ENCODE measurements around the gene PRKAB1. TPM values are rescaled to one million over a fixed set of nuclear protein-coding genes. Genes with fewer than 3 reads are reported as not detected.
"Not testable (repeated sequence)": the region's sequence is repeated elsewhere in the genome, so short reads cannot be mapped to it uniquely, and the experiment has no call there.

Gene PRKAB1
- total RNA-seq, 1 donor from 2014 or later, result 68.3 TPM

DNA sequence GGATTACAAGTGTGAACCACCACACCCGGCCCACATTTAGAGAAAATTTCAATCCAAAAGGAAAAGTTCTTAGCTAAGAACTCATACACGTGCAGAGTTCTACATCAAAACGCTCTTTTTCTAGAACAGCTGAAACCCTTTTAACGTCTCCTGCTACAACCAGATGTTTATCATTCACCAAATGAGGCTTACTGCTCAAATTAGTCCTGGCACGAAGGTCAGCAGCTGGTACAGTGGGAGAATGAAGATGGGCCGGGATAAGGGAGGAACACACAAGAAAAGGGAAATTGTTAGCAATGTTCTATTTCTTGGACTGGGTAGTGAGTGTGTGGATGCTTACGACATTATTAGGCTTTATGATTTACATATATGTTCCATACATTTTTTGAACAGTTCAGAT is 37.2 kb downstream of the PRKAB1 start:
- Histone ChIP-seq H3K27ac (no peak overlapping the region), H3K4me3 (no peak overlapping the region), H3K4me1 (no peaks in the 10 kb centered on the region), H3K36me3 (no peaks in the 10 kb centered on the region), H3K27me3 (no peaks in the 10 kb centered on the region), H3K9me3 (no peaks in the 10 kb centered on the region)
- no peak for DNase-seq (ENCODE audit: extremely low spot score in 2 of 2)
- intact Hi-C loops (cut with DNase I), result no loop called here
- TF ChIP-seq POLR2AphosphoS5 (IDR thresholded peaks at IDR 0.05; ENCODE audit: insufficient read depth in 1 of 2, low read depth in 1 of 2), result no peak
- TF ChIP-seq, protein P1, sequence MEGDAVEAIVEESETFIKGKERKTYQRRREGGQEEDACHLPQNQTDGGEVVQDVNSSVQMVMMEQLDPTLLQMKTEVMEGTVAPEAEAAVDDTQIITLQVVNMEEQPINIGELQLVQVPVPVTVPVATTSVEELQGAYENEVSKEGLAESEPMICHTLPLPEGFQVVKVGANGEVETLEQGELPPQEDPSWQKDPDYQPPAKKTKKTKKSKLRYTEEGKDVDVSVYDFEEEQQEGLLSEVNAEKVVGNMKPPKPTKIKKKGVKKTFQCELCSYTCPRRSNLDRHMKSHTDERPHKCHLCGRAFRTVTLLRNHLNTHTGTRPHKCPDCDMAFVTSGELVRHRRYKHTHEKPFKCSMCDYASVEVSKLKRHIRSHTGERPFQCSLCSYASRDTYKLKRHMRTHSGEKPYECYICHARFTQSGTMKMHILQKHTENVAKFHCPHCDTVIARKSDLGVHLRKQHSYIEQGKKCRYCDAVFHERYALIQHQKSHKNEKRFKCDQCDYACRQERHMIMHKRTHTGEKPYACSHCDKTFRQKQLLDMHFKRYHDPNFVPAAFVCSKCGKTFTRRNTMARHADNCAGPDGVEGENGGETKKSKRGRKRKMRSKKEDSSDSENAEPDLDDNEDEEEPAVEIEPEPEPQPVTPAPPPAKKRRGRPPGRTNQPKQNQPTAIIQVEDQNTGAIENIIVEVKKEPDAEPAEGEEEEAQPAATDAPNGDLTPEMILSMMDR (IDR thresholded peaks at IDR 0.05), result no peak
- TF ChIP-seq POLR2A (IDR thresholded peaks at IDR 0.05), result no peak

DNA sequence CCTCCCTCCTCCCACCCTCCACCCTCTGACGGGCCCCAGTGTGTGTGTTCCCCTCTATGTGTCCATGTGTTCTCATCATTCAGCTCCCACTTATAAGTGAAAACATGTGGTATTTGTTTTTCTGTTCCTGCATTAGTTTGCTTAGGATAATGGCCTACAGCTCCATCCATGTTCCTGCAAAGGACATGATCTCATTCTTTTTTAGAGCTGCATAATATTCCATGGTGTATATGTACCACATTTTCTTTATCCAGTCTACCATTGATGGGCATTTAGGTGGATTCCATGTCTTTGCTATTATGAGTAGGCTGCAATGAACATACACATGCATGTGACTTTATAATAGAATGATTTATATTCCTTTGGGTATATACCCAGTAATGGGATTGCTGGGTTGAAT is 38.5 kb downstream of the PRKAB1 start:
- H3K4me1 ChIP-seq; DNase-seq (ENCODE audit: extremely low spot score in 2 of 2); H3K27me3 ChIP-seq; H3K4me3 ChIP-seq; intact Hi-C loops (cut with DNase I); H3K36me3 ChIP-seq; H3K9me3 ChIP-seq; H3K27ac ChIP-seq: not testable (repeated sequence)

DNA sequence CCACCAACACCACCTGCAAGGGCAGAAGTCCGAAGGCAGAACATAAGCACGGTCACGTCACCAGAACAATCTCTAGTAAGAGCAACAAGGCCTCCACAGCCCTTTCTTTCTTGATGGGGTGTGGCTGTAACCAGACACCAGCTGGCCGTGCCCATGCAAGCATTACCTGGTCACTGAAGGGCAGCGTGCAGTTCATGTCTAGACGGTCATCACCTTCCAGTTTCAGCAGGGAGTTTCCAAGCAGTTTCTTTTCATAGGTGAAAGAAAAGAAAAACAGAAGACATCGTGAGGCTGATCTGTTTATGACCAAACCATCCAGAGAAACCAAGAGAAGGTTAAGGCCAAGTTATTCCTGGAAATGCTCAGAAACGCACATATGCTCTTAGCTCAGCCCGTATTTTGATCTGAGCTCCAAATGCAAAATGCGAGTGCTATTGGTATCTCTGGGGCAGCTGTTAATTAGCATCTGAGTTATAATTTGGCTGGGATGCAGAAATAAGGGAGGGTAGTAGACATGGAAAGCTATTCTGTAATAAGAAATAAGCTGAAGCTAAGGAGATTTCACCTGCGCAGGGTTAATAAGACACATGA is 42.5 kb downstream of the PRKAB1 start:
- TF ChIP-seq POLR2A (IDR thresholded peaks at IDR 0.05) (no peak), POLR2AphosphoS5 (IDR thresholded peaks at IDR 0.05; ENCODE audit: insufficient read depth in 1 of 2, low read depth in 1 of 2) (no peak)
- TF ChIP-seq, protein P1 (IDR thresholded peaks at IDR 0.05), result no peak
- intact Hi-C loops (cut with DNase I), result no loop called here
- Histone ChIP-seq H3K27me3 (no peaks in the 10 kb centered on the region), H3K27ac (no peak overlapping the region), H3K9me3 (no peaks in the 10 kb centered on the region), H3K4me3 (no peak overlapping the region), H3K36me3 (no peaks in the 10 kb centered on the region), H3K4me1 (no peaks in the 10 kb centered on the region)
- no peak for DNase-seq (ENCODE audit: extremely low spot score in 2 of 2)

DNA sequence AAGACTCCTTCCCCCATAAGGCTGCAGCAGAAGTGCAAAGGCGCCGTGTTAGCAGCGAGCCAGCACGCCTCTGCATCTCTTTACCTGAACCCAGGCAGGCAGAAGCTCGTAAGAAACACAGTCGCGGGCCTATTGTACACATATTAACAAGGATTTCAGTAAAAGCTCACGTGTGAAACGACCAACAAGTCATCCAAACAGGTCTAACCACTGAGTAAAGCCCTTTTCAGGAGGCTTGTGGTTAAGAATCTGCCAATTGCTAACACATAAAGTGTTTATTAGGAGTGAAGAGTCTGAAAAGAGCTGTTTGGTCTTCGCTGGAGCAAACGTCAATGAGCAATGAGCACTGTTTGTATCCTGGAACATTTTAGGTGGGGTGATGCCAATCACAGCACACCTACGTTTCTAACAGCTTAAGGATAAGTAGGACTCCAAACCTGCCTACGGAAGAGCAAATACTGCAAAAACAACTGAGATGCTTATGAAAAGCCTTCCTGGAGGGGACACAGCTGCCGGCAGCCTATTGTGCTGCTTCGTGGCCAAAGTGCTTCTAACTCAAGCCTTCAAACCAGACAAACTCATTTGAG is 43.1 kb downstream of the PRKAB1 start:
- H3K27me3 ChIP-seq, result no peaks in the 10 kb centered on the region
- H3K4me3 ChIP-seq, result no peak overlapping the region
- H3K36me3 ChIP-seq, result no peaks in the 10 kb centered on the region
- H3K4me1 ChIP-seq, result no peaks in the 10 kb centered on the region
- H3K9me3 ChIP-seq, result no peaks in the 10 kb centered on the region
- intact Hi-C loops (cut with DNase I), result no loop called here
- H3K27ac ChIP-seq, result no peak overlapping the region
- no peak for DNase-seq (ENCODE audit: extremely low spot score in 2 of 2)
- TF ChIP-seq POLR2A (IDR thresholded peaks at IDR 0.05) (no peak), POLR2AphosphoS5 (IDR thresholded peaks at IDR 0.05; ENCODE audit: insufficient read depth in 1 of 2, low read depth in 1 of 2) (no peak)
- TF ChIP-seq, protein P1 (IDR thresholded peaks at IDR 0.05), result no peak

DNA sequence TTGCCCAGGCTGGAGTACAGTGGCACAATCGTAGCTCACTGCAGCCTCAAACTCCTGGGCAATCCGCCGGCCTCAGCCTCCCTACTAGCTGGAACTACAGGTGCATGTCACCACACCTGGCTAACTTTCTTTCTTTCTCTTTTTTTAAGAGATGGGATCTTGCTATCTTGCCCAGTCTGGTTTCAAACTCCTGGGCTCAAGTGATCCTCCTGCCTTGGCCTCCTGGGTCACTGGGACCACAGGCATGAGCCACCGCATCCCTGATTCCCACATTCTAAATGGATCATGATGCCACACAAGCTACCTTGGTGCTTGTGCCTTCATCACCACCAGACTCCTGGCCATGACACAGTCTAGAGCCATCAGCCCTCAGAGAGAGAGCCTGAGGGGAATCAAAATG is 43.8 kb downstream of the PRKAB1 start:
- TF ChIP-seq, protein P1 (IDR thresholded peaks at IDR 0.05), result no peak
- TF ChIP-seq POLR2A (IDR thresholded peaks at IDR 0.05), result no peak
- TF ChIP-seq POLR2AphosphoS5 (IDR thresholded peaks at IDR 0.05; ENCODE audit: insufficient read depth in 1 of 2, low read depth in 1 of 2), result no peak
- intact Hi-C loops (cut with DNase I), result no loop called here
- Histone ChIP-seq H3K4me3 (no peak overlapping the region), H3K9me3 (no peaks in the 10 kb centered on the region), H3K27ac (no peak overlapping the region), H3K27me3 (no peaks in the 10 kb centered on the region), H3K4me1 (no peaks in the 10 kb centered on the region), H3K36me3 (no peaks in the 10 kb centered on the region)
- no peak for DNase-seq (ENCODE audit: extremely low spot score in 2 of 2)

Measured in vagina (tissue), 2 donors.